Measurements from ENCODE around the gene ST8SIA5.

GRCh38 chr18:46711444-46711863 lies 45.4 kb downstream of the ST8SIA5 start:
- TF ChIP-seq POLR2A (IDR thresholded peaks at IDR 0.05) (no peak), CTCF (IDR thresholded peaks at IDR 0.05 in 8 of 11, conservative IDR thresholded peaks at IDR 0.05 in 3 of 11) (no peak), POLR2AphosphoS5 (IDR thresholded peaks at IDR 0.05) (no peak)
